T-helper 2 cell treated with Interferon-gamma antibody and Interleukin-4, amounts not matched to agents 100 ng/mL and 5 ng/mL, for 36 hours (primary cell): ENCODE data around the gene SLC12A7. TPM values are rescaled to one million over a fixed set of nuclear protein-coding genes. Genes with fewer than 3 reads are reported as not detected.
"Not testable (repeated sequence)": the region's sequence is repeated elsewhere in the genome, so short reads cannot be mapped to it uniquely, and the experiment has no call there.

Experiments
- intact Hi-C: fragments of 100-400 bp; cut with micrococcal nuclease; formaldehyde crosslinking; loops from one replicate; pipeline ENCODE4 v1.15.1; 2023
- total RNA-seq: library from RNA; stranded (reverse); gene quantifications from 2 replicates; pipeline ENCODE4 v1.2.3, GENCODE V29; 2022

The SLC12A7 gene
- total RNA-seq, 1 donor from 2014 or later = 107 TPM

- intact Hi-C loops = no loop called here
Observed at GRCh38 chr5:1127959-1128785, 16.3 kb upstream of the SLC12A7 start.

GRCh38 chr5:1125695-1126094 is 13.8 kb upstream of the SLC12A7 start:
- intact Hi-C loops = not testable (repeated sequence)

- intact Hi-C loops = no loop called here
Observed at GRCh38 chr5:1125030-1125357, 13.1 kb upstream of the SLC12A7 start.

GRCh38 chr5:1124205-1125029 is 12.6 kb upstream of the SLC12A7 start:
- intact Hi-C loops = no loop called here

GRCh38 chr5:1123418-1124147 is 11.7 kb upstream of the SLC12A7 start:
- intact Hi-C loops = no loop called here

GRCh38 chr5:1122511-1123294 is 10.8 kb upstream of the SLC12A7 start:
- intact Hi-C loops = no loop called here

- intact Hi-C loops = no loop called here
Observed at GRCh38 chr5:1121891-1122290, 10.0 kb upstream of the SLC12A7 start.

GRCh38 chr5:1121044-1121443 is 9.2 kb upstream of the SLC12A7 start:
- intact Hi-C loops = no loop called here

GRCh38 chr5:1120236-1120999 is 8.6 kb upstream of the SLC12A7 start:
- intact Hi-C loops = no loop called here

GRCh38 chr5:1119312-1119831 is 7.5 kb upstream of the SLC12A7 start:
- intact Hi-C loops = no loop called here

GRCh38 chr5:1118738-1119137 is 6.9 kb upstream of the SLC12A7 start:
- intact Hi-C loops = no loop called here

GRCh38 chr5:1118231-1118698 is 6.4 kb upstream of the SLC12A7 start:
- intact Hi-C loops = no loop called here

- intact Hi-C loops = no loop called here
Observed at GRCh38 chr5:1116977-1117376, 5.1 kb upstream of the SLC12A7 start.

- intact Hi-C loops = no loop called here
Observed at GRCh38 chr5:1116109-1116740, 4.4 kb upstream of the SLC12A7 start.

GRCh38 chr5:1115123-1115815 is 3.4 kb upstream of the SLC12A7 start:
- intact Hi-C loops = no loop called here

GRCh38 chr5:1113805-1114586 is 2.1 kb upstream of the SLC12A7 start:
- intact Hi-C loops = loop anchor here (5.0 kb wide), 1 partner anchor 332 kb away; the partner anchor contains the start of gene ZDHHC11B

GRCh38 chr5:1113332-1113690 is 1.4 kb upstream of the SLC12A7 start:
- intact Hi-C loops = loop anchor here (5.0 kb wide), 1 partner anchor 331 kb away; the partner anchor contains the start of gene ZDHHC11B
